B cell (primary cell): Measurements from ENCODE around the gene DCBLD1.

ENCODE experiments used
- CTCF ChIP-seq: fragments of 200-600 bp; IDR thresholded peaks from one replicate; pipeline ENCODE4 v1.8.0; 2022; ENCODE audit warnings: antibody characterized with exemption, mild to moderate bottlenecking
- EZH2 ChIP-seq: IDR thresholded peaks from 2 replicates; pipeline ENCODE4 v1.6.1; 2012; ENCODE audit warnings: borderline replicate concordance, low read depth, mild to moderate bottlenecking, moderate library complexity, low read length; ENCODE audit not compliant: insufficient read depth, poor library complexity, severe bottlenecking

GRCh38 chr6:117557951-117558350, 75.5 kb downstream of the DCBLD1 start:
- TF ChIP-seq EZH2 (no peak), CTCF (no peak)
